ENCODE results near the gene SRRD.

SRRD gene

GRCh38 chr22:26479043-26479791 is 4.5 kb upstream of the SRRD start:
- H3K4me3 ChIP-seq (ENCODE audit: low read length) = peak overlapping the region; percentile 85
- TF ChIP-seq CTCF (conservative IDR thresholded peaks at IDR 0.05; ENCODE audit: low read depth, low read length) = no peak
- DNase-seq (ENCODE audit: low read depth) = no peak

- DNase-seq (ENCODE audit: low read depth) = no peak
- TF ChIP-seq CTCF (conservative IDR thresholded peaks at IDR 0.05; ENCODE audit: low read depth, low read length) = no peak
- peak overlapping the region; percentile 85 for H3K4me3 ChIP-seq (ENCODE audit: low read length)
Measured at GRCh38 chr22:26479792-26480610, 3.7 kb upstream of the SRRD start.

- peak overlapping the region; percentile 85 for H3K4me3 ChIP-seq (ENCODE audit: low read length)
- TF ChIP-seq CTCF (conservative IDR thresholded peaks at IDR 0.05; ENCODE audit: low read depth, low read length) = no peak
- DNase-seq (ENCODE audit: low read depth) = no peak
Measured at GRCh38 chr22:26480611-26480932, 3.1 kb upstream of the SRRD start.

- DNase-seq (ENCODE audit: low read depth) = peak; percentile 64
- no peak for TF ChIP-seq CTCF (conservative IDR thresholded peaks at IDR 0.05; ENCODE audit: low read depth, low read length)
- H3K4me3 ChIP-seq (ENCODE audit: low read length) = peak overlapping the region; percentile 85
Measured at GRCh38 chr22:26481112-26481693, 2.5 kb upstream of the SRRD start.

- DNase-seq (ENCODE audit: low read depth) = no peak
- peak overlapping the region; percentile 85 for H3K4me3 ChIP-seq (ENCODE audit: low read length)
- no peak for TF ChIP-seq CTCF (conservative IDR thresholded peaks at IDR 0.05; ENCODE audit: low read depth, low read length)
Measured at GRCh38 chr22:26481694-26482093, 2.0 kb upstream of the SRRD start.

GRCh38 chr22:26482161-26482560 is 1.5 kb upstream of the SRRD start:
- TF ChIP-seq CTCF (conservative IDR thresholded peaks at IDR 0.05; ENCODE audit: low read depth, low read length) = no peak
- no peak for DNase-seq (ENCODE audit: low read depth)
- H3K4me3 ChIP-seq (ENCODE audit: low read length) = peak overlapping the region; percentile 85
